ENCODE results near the gene NTM. TPM values are rescaled to one million over a fixed set of nuclear protein-coding genes. Genes with fewer than 3 reads are reported as not detected.

NTM gene
- total and polyA plus RNA-seq, 2 donors, result 3.8 to 27.8 TPM

DNA sequence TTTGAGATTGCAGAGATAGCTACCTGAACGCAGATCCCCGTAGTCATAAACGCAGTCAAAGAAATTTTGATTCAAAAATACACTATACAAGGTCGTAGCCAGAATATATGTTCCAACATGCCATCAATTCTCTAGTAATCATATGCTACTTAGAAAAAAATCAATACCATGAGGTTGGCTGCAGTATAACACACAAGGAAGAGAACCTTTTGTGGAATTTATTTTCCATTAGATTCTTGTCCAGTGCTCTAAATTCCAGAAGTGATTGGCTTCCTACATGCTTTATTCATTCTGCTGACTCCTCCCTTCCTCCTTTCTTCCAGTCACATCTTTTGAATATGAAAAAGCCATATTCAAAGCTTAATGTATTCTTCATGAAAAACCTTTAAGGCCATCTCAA is 189.9 kb downstream of the NTM start:
- WGBS, result 80% methylated on average over 4 of the region's 4 CpGs

GRCh38 chr11:131561501-131561900 is 191.1 kb downstream of the NTM start:
- H3K36me3 ChIP-seq (ENCODE audit: insufficient read depth), result no peaks in the 10 kb centered on the region
- 75% methylated on average over 4 of the region's 4 CpGs for WGBS
- no peak overlapping the region for H3K27ac ChIP-seq (ENCODE audit: low read depth)
- no peaks in the 10 kb centered on the region for H3K4me1 ChIP-seq (ENCODE audit: insufficient read depth)
- DNase-seq (ENCODE audit: extremely low spot score), result no peak
- H3K4me3 ChIP-seq (ENCODE audit: low read depth, low read length), result no peak overlapping the region

More for the DNA sequence above, 189.9 kb downstream of the NTM start:
- Histone ChIP-seq H3K4me1 (ENCODE audit: insufficient read depth) (no peaks in the 10 kb centered on the region), H3K4me3 (ENCODE audit: low read depth, low read length) (no peak overlapping the region), H3K36me3 (ENCODE audit: insufficient read depth) (no peaks in the 10 kb centered on the region), H3K27ac (ENCODE audit: low read depth) (no peak overlapping the region)
- DNase-seq (ENCODE audit: extremely low spot score), result no peak

- WGBS, result 76% methylated on average over 5 of the region's 5 CpGs
- H3K4me3 ChIP-seq (ENCODE audit: low read depth, low read length), result no peak overlapping the region
- no peak for DNase-seq (ENCODE audit: extremely low spot score)
- no peaks in the 10 kb centered on the region for H3K36me3 ChIP-seq (ENCODE audit: insufficient read depth)
- H3K4me1 ChIP-seq (ENCODE audit: insufficient read depth), result no peaks in the 10 kb centered on the region
- no peak overlapping the region for H3K27ac ChIP-seq (ENCODE audit: low read depth)
Measured at GRCh38 chr11:131561972-131562371, 191.6 kb downstream of the NTM start.

GRCh38 chr11:131568318-131568717 is 197.9 kb downstream of the NTM start:
- no peak overlapping the region for H3K4me3 ChIP-seq (ENCODE audit: low read depth, low read length)
- H3K4me1 ChIP-seq (ENCODE audit: insufficient read depth), result no peaks in the 10 kb centered on the region
- H3K27ac ChIP-seq (ENCODE audit: low read depth), result no peak overlapping the region
- no peaks in the 10 kb centered on the region for H3K36me3 ChIP-seq (ENCODE audit: insufficient read depth)
- 85% methylated on average over 1 of the region's 1 CpG for WGBS
- no peak for DNase-seq (ENCODE audit: extremely low spot score)

DNA sequence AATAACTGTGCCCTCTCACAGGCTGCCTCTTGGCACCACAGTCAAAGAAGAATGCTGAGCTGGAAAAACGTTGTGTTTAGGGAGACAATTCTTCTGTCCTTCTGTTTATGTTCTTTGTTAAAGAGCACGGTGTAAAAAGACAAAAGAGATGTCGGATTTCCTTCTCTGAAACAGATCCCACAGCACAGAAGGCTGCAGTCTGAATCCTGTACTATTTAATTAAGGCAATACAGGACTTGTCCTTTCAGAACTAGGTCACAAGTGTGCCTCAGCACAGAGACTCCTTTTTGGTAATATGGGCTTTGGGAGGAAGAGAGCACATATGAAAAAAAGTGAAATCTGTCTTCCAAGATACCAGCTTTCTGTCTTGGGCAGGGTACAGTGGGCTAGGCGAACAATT is 201.2 kb downstream of the NTM start:
- H3K27ac ChIP-seq (ENCODE audit: low read depth), result no peak overlapping the region
- DNase-seq (ENCODE audit: extremely low spot score), result no peak
- no peak overlapping the region for H3K4me3 ChIP-seq (ENCODE audit: low read depth, low read length)

DNA sequence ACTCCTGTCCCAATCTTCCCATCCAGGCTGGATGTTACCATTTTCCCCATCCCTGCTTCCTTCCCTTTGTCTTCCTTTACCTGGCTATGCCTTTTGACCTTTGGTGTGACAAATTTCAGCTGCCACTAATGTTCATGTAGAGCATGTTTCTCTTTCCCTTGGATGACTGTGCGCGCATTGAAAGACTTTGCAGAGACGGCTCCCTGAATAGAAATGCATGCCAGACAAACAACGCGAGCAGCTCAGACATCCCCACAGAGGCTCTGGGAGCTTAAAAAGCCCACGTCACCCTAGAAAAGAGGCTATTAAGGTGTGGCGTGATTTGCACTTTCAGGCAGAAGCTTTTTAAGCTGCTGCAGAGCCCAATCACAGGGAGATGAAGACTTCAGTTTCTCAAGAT is 202.0 kb downstream of the NTM start:
- Histone ChIP-seq H3K4me1 (ENCODE audit: insufficient read depth) (no peaks in the 10 kb centered on the region), H3K36me3 (ENCODE audit: insufficient read depth) (no peaks in the 10 kb centered on the region), H3K27ac (ENCODE audit: low read depth) (no peak overlapping the region), H3K4me3 (ENCODE audit: low read depth, low read length) (no peak overlapping the region)
- no peak for DNase-seq (ENCODE audit: extremely low spot score)
- WGBS, result 75% methylated on average over 7 of the region's 7 CpGs

More for the DNA sequence above, 201.2 kb downstream of the NTM start:
- no peaks in the 10 kb centered on the region for H3K4me1 ChIP-seq (ENCODE audit: insufficient read depth)
- H3K36me3 ChIP-seq (ENCODE audit: insufficient read depth), result no peaks in the 10 kb centered on the region
- WGBS, result 40% methylated on average over 4 of the region's 4 CpGs

DNA sequence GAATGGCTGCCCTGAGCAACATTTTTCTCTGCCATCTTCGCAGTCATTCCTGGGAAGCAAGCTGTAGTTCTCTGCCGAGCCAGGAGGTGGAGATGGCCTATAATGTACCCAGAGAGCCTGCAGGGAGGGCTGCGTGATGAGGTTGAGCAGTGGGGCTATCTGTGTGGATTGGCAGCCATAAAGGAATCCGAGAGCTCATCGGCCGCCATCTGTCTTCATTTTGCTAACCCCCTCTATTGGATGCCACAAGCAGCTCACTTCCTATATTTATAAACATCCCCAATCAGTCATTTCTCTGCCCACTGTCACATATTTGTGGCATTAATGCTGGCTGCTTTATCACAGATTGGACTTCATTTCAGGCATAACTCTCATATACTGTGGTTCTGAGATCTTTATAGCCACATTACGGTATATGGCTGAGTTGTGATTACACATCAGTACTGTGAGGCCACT is 209.5 kb downstream of the NTM start:
- H3K36me3 ChIP-seq (ENCODE audit: insufficient read depth), result no peaks in the 10 kb centered on the region
- no peak for DNase-seq (ENCODE audit: extremely low spot score)
- H3K4me1 ChIP-seq (ENCODE audit: insufficient read depth), result no peaks in the 10 kb centered on the region
- H3K4me3 ChIP-seq (ENCODE audit: low read depth, low read length), result no peak overlapping the region
- 61% methylated on average over 7 of the region's 7 CpGs for WGBS
- H3K27ac ChIP-seq (ENCODE audit: low read depth), result no peak overlapping the region

DNA sequence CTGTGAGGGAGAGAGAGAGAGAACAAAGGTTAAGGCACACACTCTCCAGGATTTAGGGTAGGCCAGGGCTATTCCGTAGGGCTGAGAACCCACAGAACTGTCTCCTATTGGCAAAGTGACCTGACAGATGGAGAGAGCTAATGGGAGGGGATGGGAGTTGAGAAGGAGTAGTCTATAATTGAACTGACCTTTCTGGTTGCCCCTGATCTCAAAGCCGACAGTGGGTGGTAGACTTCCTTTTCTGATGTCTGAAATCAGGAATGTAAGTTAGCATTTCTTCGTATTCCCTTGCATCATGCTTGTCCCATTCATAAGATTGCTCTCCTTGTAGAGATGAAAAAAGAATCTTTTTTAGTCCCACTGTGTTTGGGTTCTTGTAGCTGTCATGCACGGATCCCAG is 210.1 kb downstream of the NTM start:
- Histone ChIP-seq H3K4me1 (ENCODE audit: insufficient read depth) (no peaks in the 10 kb centered on the region), H3K27ac (ENCODE audit: low read depth) (no peak overlapping the region), H3K4me3 (ENCODE audit: low read depth, low read length) (no peak overlapping the region), H3K36me3 (ENCODE audit: insufficient read depth) (no peaks in the 10 kb centered on the region)
- DNase-seq (ENCODE audit: extremely low spot score), result no peak
- WGBS, result 83% methylated on average over 4 of the region's 4 CpGs

DNA sequence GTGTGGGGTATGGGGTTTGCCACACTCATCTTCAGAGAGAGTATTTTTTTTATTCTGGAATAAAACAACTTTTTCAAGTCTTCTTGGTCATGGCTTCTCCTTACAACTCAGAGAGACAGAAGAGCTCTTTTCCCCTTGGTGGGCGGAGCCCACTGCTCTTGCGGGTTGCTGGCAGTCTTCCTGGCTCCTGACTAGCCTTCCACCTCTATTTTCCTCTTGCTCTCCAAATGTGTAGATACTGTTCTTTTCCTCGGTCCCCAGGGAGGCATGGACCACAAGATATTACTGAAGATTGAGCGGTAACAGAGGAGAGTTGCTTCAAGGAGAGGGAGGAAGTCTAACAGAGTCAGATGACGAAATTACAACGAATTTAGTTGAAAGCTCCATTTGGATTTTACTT is 210.6 kb downstream of the NTM start:
- no peak for DNase-seq (ENCODE audit: extremely low spot score)
- 75% methylated on average over 6 of the region's 6 CpGs for WGBS
- H3K36me3 ChIP-seq (ENCODE audit: insufficient read depth), result no peaks in the 10 kb centered on the region
- H3K4me1 ChIP-seq (ENCODE audit: insufficient read depth), result no peaks in the 10 kb centered on the region
- no peak overlapping the region for H3K4me3 ChIP-seq (ENCODE audit: low read depth, low read length)
- H3K27ac ChIP-seq (ENCODE audit: low read depth), result no peak overlapping the region

DNA sequence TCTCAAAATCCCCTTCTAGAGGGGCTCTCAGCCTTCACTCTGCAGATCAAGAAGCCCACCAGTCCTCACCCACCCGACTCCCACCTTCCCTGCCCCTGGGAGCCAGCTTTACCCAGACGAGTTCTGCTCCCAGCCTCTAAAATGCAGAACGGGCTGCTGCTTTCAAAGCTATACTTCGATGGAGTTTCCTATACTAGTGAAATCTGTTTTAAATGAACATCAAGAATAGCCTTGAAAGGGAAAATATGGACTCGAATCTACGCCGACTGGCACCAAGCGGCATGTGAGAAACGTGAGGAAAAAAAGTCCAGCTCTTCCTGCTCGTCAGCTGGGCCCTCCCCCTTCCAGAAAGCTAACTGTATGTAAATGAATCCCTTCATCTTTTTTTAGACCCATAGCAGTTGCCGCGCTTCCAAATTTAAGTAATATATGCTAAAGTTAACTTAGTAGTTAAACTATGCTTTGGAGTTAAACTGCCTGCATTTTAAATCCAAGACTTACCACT is 211.7 kb downstream of the NTM start:
- Histone ChIP-seq H3K4me3 (ENCODE audit: low read depth, low read length) (no peak overlapping the region), H3K4me1 (ENCODE audit: insufficient read depth) (no peaks in the 10 kb centered on the region), H3K27ac (ENCODE audit: low read depth) (no peak overlapping the region), H3K36me3 (ENCODE audit: insufficient read depth) (no peaks in the 10 kb centered on the region)
- DNase-seq (ENCODE audit: extremely low spot score), result no peak
- WGBS, result 69% methylated on average over 12 of the region's 12 CpGs

DNA sequence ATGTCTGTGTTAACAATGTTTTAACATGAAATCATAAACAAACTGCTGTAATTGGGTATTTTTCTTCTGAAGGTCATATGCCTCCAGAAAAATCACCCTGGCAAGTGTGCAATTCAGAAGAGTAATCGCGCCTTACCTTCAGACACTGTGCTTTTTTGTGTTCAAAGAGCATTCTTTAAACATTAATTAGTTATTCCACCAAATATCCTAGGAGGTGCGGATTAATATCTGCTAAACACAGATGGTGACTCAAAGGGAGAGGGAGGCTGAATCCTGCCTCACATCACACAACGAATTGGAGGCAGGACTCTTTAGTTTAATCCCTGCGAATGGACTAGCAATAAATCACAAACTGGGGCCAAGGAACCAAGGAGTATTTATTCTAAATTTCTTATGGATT is 213.0 kb downstream of the NTM start:
- H3K4me3 ChIP-seq (ENCODE audit: low read depth, low read length), result no peak overlapping the region
- no peaks in the 10 kb centered on the region for H3K4me1 ChIP-seq (ENCODE audit: insufficient read depth)
- no peaks in the 10 kb centered on the region for H3K36me3 ChIP-seq (ENCODE audit: insufficient read depth)
- no peak for DNase-seq (ENCODE audit: extremely low spot score)
- H3K27ac ChIP-seq (ENCODE audit: low read depth), result no peak overlapping the region
- 70% methylated on average over 5 of the region's 5 CpGs for WGBS

- WGBS, result 60% methylated on average over 6 of the region's 6 CpGs
- no peak for DNase-seq (ENCODE audit: extremely low spot score)
- Histone ChIP-seq H3K27ac (ENCODE audit: low read depth) (no peak overlapping the region), H3K4me1 (ENCODE audit: insufficient read depth) (no peaks in the 10 kb centered on the region), H3K4me3 (ENCODE audit: low read depth, low read length) (no peak overlapping the region), H3K36me3 (ENCODE audit: insufficient read depth) (no peaks in the 10 kb centered on the region)
Measured at GRCh38 chr11:131583938-131584337, 213.5 kb downstream of the NTM start.

DNA sequence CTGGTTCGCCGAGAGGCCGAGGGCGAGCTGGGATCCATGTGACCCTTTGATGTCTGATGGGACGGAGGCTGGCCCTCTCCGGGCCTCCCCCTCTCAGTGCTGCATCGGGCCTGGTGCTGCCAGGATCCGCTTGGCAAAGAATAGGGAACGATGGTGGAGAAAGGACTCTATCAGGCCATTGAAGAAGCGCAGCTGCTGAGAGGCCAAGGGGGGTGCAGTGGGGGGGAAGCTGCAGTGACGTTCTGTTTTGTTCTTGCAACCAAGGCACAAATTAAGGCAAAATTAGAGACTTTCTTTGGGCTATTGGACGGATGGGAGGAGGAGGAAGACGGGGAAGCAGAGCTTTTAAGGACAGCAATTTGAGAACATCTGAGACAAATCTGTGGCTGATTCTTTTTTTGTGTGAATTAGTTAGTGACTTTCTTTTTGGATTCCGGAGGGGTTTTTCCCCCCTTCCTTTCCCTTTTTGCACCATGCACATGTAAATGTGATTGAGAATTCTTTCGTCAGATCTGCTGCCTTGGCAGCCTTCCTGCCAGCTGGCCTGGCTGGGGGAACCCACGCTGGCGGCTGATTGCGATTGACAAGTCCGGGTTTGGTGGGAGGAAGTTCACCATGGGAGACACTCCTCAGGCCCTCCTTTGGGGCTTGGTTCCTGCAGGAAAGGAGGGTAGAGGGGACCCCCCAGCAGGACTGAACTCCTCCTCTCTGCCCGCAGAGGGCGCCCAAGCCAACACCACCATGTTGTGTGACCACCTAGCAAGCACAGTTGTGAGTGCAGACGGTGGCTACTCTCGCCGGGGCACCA is 214.6 kb downstream of the NTM start:
- no peaks in the 10 kb centered on the region for H3K4me1 ChIP-seq (ENCODE audit: insufficient read depth)
- no peaks in the 10 kb centered on the region for H3K36me3 ChIP-seq (ENCODE audit: insufficient read depth)
- no peak overlapping the region for H3K27ac ChIP-seq (ENCODE audit: low read depth)
- DNase-seq (ENCODE audit: extremely low spot score), result no peak
- no peak overlapping the region for H3K4me3 ChIP-seq (ENCODE audit: low read depth, low read length)
- 60% methylated on average over 24 of the region's 24 CpGs for WGBS

DNA sequence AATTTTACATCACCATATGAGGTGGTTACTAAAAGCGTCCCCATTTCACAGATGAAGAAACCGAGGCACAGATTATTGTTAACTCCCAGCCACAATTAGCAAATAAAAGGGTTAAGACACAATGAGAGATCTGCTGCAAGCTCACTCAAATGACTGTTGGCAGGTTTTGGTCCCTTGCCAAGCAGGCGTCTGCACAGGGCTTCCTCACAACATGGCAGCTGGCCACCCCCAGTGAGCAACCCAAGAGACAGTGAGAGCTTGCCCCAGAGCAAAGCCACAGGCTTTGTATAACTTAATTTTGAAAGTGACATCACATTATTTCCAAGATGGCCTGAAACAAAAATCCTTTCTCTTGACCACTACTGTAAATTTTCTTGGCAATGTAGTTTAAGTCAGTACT is 217.6 kb downstream of the NTM start:
- no peaks in the 10 kb centered on the region for H3K36me3 ChIP-seq (ENCODE audit: insufficient read depth)
- no peaks in the 10 kb centered on the region for H3K4me1 ChIP-seq (ENCODE audit: insufficient read depth)
- no peak for DNase-seq (ENCODE audit: extremely low spot score)
- no peak overlapping the region for H3K4me3 ChIP-seq (ENCODE audit: low read depth, low read length)
- no peak overlapping the region for H3K27ac ChIP-seq (ENCODE audit: low read depth)
- 75% methylated on average over 3 of the region's 3 CpGs for WGBS
